Measurements from ENCODE around the gene DUOX1.

The DUOX1 gene

GRCh38 chr15:45088801-45089711, 40.7 kb upstream of the DUOX1 start:
- Histone ChIP-seq H3K27ac (no peak overlapping the region), H3K4me2 (ENCODE audit: low read length) (no peak overlapping the region), H2AFZ (no peak overlapping the region), H3K4me3 (ENCODE audit: low read depth, low read length) (no peak overlapping the region), H3K36me3 (ENCODE audit: control insufficient read depth, insufficient read depth, low read length) (no peaks in the 10 kb centered on the region), H3K9me3 (ENCODE audit: control insufficient read depth, low read length) (no peaks in the 10 kb centered on the region), H3K4me1 (no peaks in the 10 kb centered on the region), H3K79me2 (no peaks in the 10 kb centered on the region), H3K27me3 (ENCODE audit: control insufficient read depth, insufficient read depth, low read length) (no peaks in the 10 kb centered on the region), H3K9ac (no peak overlapping the region)
- TF ChIP-seq CTCF (IDR thresholded peaks at IDR 0.05) = no peak

GRCh38 chr15:45089712-45090373, 40.0 kb upstream of the DUOX1 start:
- TF ChIP-seq CTCF (IDR thresholded peaks at IDR 0.05) = no peak
- Histone ChIP-seq H3K4me3 (ENCODE audit: low read depth, low read length) (no peak overlapping the region), H3K79me2 (no peaks in the 10 kb centered on the region), H3K9ac (no peak overlapping the region), H3K4me2 (ENCODE audit: low read length) (no peak overlapping the region), H2AFZ (no peak overlapping the region), H3K9me3 (ENCODE audit: control insufficient read depth, low read length) (no peaks in the 10 kb centered on the region), H3K27me3 (ENCODE audit: control insufficient read depth, insufficient read depth, low read length) (no peaks in the 10 kb centered on the region), H3K36me3 (ENCODE audit: control insufficient read depth, insufficient read depth, low read length) (no peaks in the 10 kb centered on the region), H3K4me1 (no peaks in the 10 kb centered on the region), H3K27ac (no peak overlapping the region)

- H2AFZ ChIP-seq = no peak overlapping the region
- no peaks in the 10 kb centered on the region for H3K79me2 ChIP-seq
- no peaks in the 10 kb centered on the region for H3K27me3 ChIP-seq (ENCODE audit: control insufficient read depth, insufficient read depth, low read length)
- H3K4me1 ChIP-seq = no peaks in the 10 kb centered on the region
- H3K9me3 ChIP-seq (ENCODE audit: control insufficient read depth, low read length) = no peaks in the 10 kb centered on the region
- H3K9ac ChIP-seq = no peak overlapping the region
- no peak for TF ChIP-seq CTCF (IDR thresholded peaks at IDR 0.05)
- no peak overlapping the region for H3K4me2 ChIP-seq (ENCODE audit: low read length)
- H3K27ac ChIP-seq = no peak overlapping the region
- no peak overlapping the region for H3K4me3 ChIP-seq (ENCODE audit: low read depth, low read length)
- H3K36me3 ChIP-seq (ENCODE audit: control insufficient read depth, insufficient read depth, low read length) = no peaks in the 10 kb centered on the region
Observed at GRCh38 chr15:45091161-45091560, 38.6 kb upstream of the DUOX1 start.

- H2AFZ ChIP-seq = no peak overlapping the region
- H3K79me2 ChIP-seq = no peaks in the 10 kb centered on the region
- no peaks in the 10 kb centered on the region for H3K4me1 ChIP-seq
- H3K27me3 ChIP-seq (ENCODE audit: control insufficient read depth, insufficient read depth, low read length) = no peaks in the 10 kb centered on the region
- no peak overlapping the region for H3K4me3 ChIP-seq (ENCODE audit: low read depth, low read length)
- no peak for TF ChIP-seq CTCF (IDR thresholded peaks at IDR 0.05)
- no peak overlapping the region for H3K27ac ChIP-seq
- H3K9me3 ChIP-seq (ENCODE audit: control insufficient read depth, low read length) = no peaks in the 10 kb centered on the region
- H3K9ac ChIP-seq = no peak overlapping the region
- no peaks in the 10 kb centered on the region for H3K36me3 ChIP-seq (ENCODE audit: control insufficient read depth, insufficient read depth, low read length)
- no peak overlapping the region for H3K4me2 ChIP-seq (ENCODE audit: low read length)
Observed at GRCh38 chr15:45091576-45091975, 38.2 kb upstream of the DUOX1 start.

All from parathyroid adenoma (tissue), 2 donors.